ENCODE results near the gene NPW. TPM values are rescaled to one million over a fixed set of nuclear protein-coding genes. Genes with fewer than 3 reads are reported as not detected.

The NPW gene
- total RNA-seq, 2 donors from 2014 or later: 1.5 to 3.5 TPM

GRCh38 chr16:2001456-2002355 is 17.9 kb upstream of the NPW start:
- Mint-ChIP-seq H3K4me3 (no peak overlapping the region), H3K27ac (no peak overlapping the region), H3K4me1 (ENCODE audit: low read depth in 2 of 2) (peaks cover 9 to 17% of the 10 kb centered on the region in 2 donors), H3K27me3 (no peaks in the 10 kb centered on the region), H3K9me3 (no peaks in the 10 kb centered on the region), H3K36me3 (no peaks in the 10 kb centered on the region)
- no peak for DNase-seq (ENCODE audit: low spot score)
- no peak for ATAC-seq

GRCh38 chr16:2002406-2003230 is 17.0 kb upstream of the NPW start:
- no peak overlapping the region for H3K27ac Mint-ChIP-seq
- ATAC-seq (no peak), DNase-seq (ENCODE audit: low spot score) (no peak)
- H3K36me3 Mint-ChIP-seq: no peaks in the 10 kb centered on the region
- no peaks in the 10 kb centered on the region for H3K9me3 Mint-ChIP-seq
- H3K4me1 Mint-ChIP-seq (ENCODE audit: low read depth in 2 of 2): peaks cover 15 to 20% of the 10 kb centered on the region in 2 donors
- H3K4me3 Mint-ChIP-seq: no peak overlapping the region
- H3K27me3 Mint-ChIP-seq: no peaks in the 10 kb centered on the region

GRCh38 chr16:2003231-2003826 is 16.3 kb upstream of the NPW start:
- no peak for ATAC-seq
- Mint-ChIP-seq H3K27me3 (no peaks in the 10 kb centered on the region), H3K27ac (no peak overlapping the region), H3K36me3 (no peaks in the 10 kb centered on the region), H3K9me3 (no peaks in the 10 kb centered on the region), H3K4me1 (ENCODE audit: low read depth in 2 of 2) (peaks cover 22 to 24% of the 10 kb centered on the region in 2 donors), H3K4me3 (no peak overlapping the region)
- DNase-seq (ENCODE audit: low spot score): no peak

GRCh38 chr16:2003827-2004641 is 15.6 kb upstream of the NPW start:
- Mint-ChIP-seq H3K4me1 (ENCODE audit: low read depth in 2 of 2) (peaks cover 28% of the 10 kb centered on the region in 2 donors), H3K27me3 (no peaks in the 10 kb centered on the region), H3K36me3 (no peaks in the 10 kb centered on the region), H3K9me3 (no peaks in the 10 kb centered on the region), H3K4me3 (no peak overlapping the region), H3K27ac (no peak overlapping the region)
- peak; percentile 85 to 87 for ATAC-seq
- DNase-seq (ENCODE audit: low spot score): peak; percentile 82

GRCh38 chr16:2004795-2005517 is 14.6 kb upstream of the NPW start:
- H3K27me3 Mint-ChIP-seq: no peaks in the 10 kb centered on the region
- DNase-seq (ENCODE audit: low spot score): no peak
- no peaks in the 10 kb centered on the region for H3K9me3 Mint-ChIP-seq
- H3K4me3 Mint-ChIP-seq: no peak overlapping the region
- H3K4me1 Mint-ChIP-seq (ENCODE audit: low read depth in 2 of 2): peaks cover 28 to 30% of the 10 kb centered on the region in 2 donors
- no peak overlapping the region for H3K27ac Mint-ChIP-seq
- ATAC-seq: no peak
- H3K36me3 Mint-ChIP-seq: no peaks in the 10 kb centered on the region

- H3K36me3 Mint-ChIP-seq: no peaks in the 10 kb centered on the region
- no peak overlapping the region for H3K27ac Mint-ChIP-seq
- peaks cover 32 to 37% of the 10 kb centered on the region in 2 donors for H3K4me1 Mint-ChIP-seq (ENCODE audit: low read depth in 2 of 2)
- no peaks in the 10 kb centered on the region for H3K9me3 Mint-ChIP-seq
- H3K27me3 Mint-ChIP-seq: no peaks in the 10 kb centered on the region
- H3K4me3 Mint-ChIP-seq: peak overlapping the region; percentile 95
- DNase-seq (ENCODE audit: low spot score) (no peak), ATAC-seq (no peak)
Observed at GRCh38 chr16:2005646-2006045, 13.9 kb upstream of the NPW start.

- Mint-ChIP-seq H3K4me1 (ENCODE audit: low read depth in 2 of 2) (peaks cover 32 to 37% of the 10 kb centered on the region in 2 donors), H3K27ac (peak overlapping the region in 1 of 2 donors; percentile 63), H3K4me3 (peak overlapping the region; percentile 95), H3K36me3 (no peaks in the 10 kb centered on the region), H3K9me3 (no peaks in the 10 kb centered on the region), H3K27me3 (no peaks in the 10 kb centered on the region)
- ATAC-seq: no peak
- no peak for DNase-seq (ENCODE audit: low spot score)
Observed at GRCh38 chr16:2006317-2006716, 13.3 kb upstream of the NPW start.

GRCh38 chr16:2007081-2007836 is 12.3 kb upstream of the NPW start:
- peaks cover 32 to 37% of the 10 kb centered on the region in 2 donors for H3K4me1 Mint-ChIP-seq (ENCODE audit: low read depth in 2 of 2)

GRCh38 chr16:2008009-2008526 is 11.5 kb upstream of the NPW start:
- H3K4me3 Mint-ChIP-seq: peak overlapping the region; percentile 95
- peaks cover 30 to 37% of the 10 kb centered on the region in 2 donors for H3K4me1 Mint-ChIP-seq (ENCODE audit: low read depth in 2 of 2)
- H3K36me3 Mint-ChIP-seq: no peaks in the 10 kb centered on the region
- no peak for ATAC-seq
- H3K27me3 Mint-ChIP-seq: no peaks in the 10 kb centered on the region
- no peak for DNase-seq (ENCODE audit: low spot score)
- peak overlapping the region; percentile 81 to 86 for H3K27ac Mint-ChIP-seq
- no peaks in the 10 kb centered on the region for H3K9me3 Mint-ChIP-seq

More at GRCh38 chr16:2007081-2007836, 12.3 kb upstream of the NPW start:
- no peaks in the 10 kb centered on the region for H3K9me3 Mint-ChIP-seq
- ATAC-seq (no peak), DNase-seq (ENCODE audit: low spot score) (no peak)
- peak overlapping the region; percentile 95 for H3K4me3 Mint-ChIP-seq
- peak overlapping the region; percentile 81 to 86 for H3K27ac Mint-ChIP-seq
- no peaks in the 10 kb centered on the region for H3K27me3 Mint-ChIP-seq
- H3K36me3 Mint-ChIP-seq: no peaks in the 10 kb centered on the region

- Mint-ChIP-seq H3K27me3 (no peaks in the 10 kb centered on the region), H3K9me3 (no peaks in the 10 kb centered on the region), H3K27ac (peak overlapping the region; percentile 81 to 86), H3K4me3 (peak overlapping the region; percentile 95), H3K4me1 (ENCODE audit: low read depth in 2 of 2) (peaks cover 30 to 37% of the 10 kb centered on the region in 2 donors), H3K36me3 (no peaks in the 10 kb centered on the region)
- DNase-seq (ENCODE audit: low spot score) (no peak), ATAC-seq (peak in 1 of 2 donors; percentile 6)
Observed at GRCh38 chr16:2008631-2009163, 10.9 kb upstream of the NPW start.

GRCh38 chr16:2009164-2009711 is 10.3 kb upstream of the NPW start:
- ATAC-seq (peak; percentile 47 to 53), DNase-seq (ENCODE audit: low spot score) (no peak)
- Mint-ChIP-seq H3K36me3 (no peaks in the 10 kb centered on the region), H3K27ac (peak overlapping the region; percentile 81 to 86), H3K4me3 (peak overlapping the region; percentile 95), H3K27me3 (no peaks in the 10 kb centered on the region), H3K4me1 (ENCODE audit: low read depth in 2 of 2) (peaks cover 30 to 37% of the 10 kb centered on the region in 2 donors), H3K9me3 (no peaks in the 10 kb centered on the region)

All from natural killer cell treated with Interleukin-12 subunit alpha and Interleukin-12 subunit beta and Interleukin-15 and Interleukin-18, amount 100 ng/mL, for 72 hours (primary cell).